Stimulated activated CD4-positive, alpha-beta T cell treated with anti-CD3 and anti-CD28 coated beads, Interleukin-4, amount 100 ng/mL, for 24 hours (primary cell): Measurements from ENCODE around the gene FXYD2.

ENCODE experiments used
- DNase-seq: peaks from one replicate; pipeline ENCODE4 v3.0.0-alpha.2; 2020

Gene FXYD2

DNA sequence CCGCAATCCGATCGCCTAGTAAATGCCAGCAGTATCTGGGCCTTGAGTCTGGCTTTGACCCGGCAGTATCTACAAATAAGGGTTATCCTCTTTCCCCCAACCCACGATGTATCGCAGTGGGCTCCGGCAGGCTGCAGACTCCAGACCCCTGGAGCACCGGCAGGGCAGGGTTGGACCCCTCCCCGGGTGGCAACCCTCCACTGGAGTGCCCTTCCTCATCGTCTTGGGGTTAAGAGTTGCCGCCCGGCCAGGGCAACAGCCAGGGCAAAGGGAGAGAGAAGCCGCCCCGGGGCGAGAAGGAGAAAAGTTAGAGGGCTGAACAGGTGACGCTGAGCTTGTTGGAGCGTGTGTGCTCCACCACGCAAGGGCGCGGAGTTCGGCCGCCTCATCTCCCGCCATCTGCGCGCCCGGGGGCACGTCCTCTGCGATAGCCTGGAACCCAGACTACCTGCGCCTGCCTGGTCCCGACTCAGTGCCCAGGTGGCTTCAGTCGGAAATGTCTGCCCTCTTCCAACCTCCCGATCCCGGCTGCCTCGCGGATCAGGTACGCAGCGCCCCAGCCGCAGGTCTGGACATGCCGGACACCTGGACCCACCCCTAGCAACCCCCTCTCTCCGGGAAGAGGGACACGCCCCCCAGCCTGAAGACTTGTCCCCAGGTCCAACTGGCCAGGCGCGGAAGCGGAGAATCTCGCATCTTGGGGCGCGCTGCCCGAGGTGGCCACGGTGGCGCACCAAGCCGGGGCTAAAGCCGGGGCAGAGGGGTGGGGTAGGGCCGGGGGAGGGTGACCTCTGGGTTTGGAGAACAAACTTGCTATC lies 28.7 kb downstream of the FXYD2 start:
- DNase-seq, result no peak

DNA sequence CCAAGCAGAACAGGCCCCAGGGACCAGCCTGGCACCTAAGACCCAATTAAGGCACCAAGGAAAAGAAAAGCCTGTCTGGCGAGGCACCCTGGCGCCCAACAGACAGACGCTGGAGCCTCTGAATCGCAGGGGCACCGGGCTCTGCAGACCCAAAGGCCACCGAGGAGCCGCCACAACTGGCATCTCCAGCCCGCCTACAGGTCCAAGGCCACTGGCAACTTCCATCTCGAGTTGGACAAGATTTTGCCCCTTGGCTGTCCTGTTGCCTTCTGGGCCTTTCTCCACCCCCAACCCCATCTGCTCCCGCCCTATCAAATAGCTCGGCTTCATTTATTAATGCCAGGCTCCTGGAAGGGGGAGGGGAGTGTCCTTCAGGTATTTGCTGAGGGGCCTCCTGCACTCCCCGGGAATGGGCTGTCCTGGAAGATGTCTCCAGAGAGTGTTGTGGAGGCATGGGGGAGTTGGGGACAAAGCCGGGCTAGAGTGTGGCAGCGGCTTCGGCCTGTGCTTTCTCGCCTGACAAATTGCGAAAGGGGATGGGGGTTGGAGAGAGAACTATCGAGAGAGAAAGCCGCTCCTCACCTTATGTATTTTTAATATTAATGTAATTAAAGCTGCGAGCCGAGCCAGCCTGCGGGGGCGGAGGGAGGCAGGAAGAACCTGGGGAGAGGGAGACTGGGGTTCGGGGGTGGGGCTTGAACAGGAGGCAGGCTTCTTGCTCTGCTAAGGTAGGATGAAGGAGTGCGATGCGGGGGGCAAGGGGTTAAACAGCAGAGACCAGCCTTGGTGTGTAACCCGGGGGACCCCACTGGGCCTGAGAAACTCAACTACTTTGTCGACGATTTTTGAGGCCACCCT lies 29.5 kb downstream of the FXYD2 start:
- DNase-seq, result no peak

DNA sequence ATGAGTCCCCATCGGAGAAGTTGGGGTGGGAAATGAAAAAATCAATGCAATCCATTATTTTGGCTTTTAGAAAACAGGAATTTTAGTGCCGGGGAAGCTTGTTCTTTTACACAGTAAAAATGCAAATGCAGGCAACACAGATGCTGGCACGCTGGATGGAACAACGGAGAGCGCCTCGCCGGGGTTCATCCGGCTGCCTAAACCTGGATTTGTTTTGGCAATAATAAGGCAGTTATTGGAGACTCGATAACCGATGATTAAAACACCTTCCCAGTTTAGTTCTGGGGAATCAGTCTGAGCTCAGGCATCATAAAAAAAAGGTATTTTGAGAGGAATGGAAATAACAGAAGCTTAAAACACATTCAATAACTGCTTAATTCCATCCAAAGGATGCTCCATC lies 30.4 kb downstream of the FXYD2 start:
- DNase-seq, result no peak

DNA sequence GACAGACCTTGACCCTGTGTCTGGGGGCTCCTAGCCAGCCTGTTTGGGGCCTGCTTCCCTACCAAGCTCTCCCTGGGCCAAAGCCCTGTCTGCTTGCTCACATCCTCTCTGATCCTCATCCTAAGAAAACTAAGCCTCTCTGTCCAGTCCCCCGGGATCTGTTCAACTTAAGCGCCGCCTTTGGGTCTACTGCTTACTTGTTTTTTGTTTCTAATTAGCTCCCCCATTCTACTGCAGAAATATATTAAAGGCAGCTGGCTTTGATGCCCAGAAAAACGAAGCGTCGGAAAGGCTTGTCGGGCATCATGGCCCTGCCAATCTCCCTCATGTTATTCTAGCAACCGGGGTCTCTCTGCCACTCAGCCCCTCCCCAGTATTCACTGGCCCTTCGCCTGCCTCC lies 31.0 kb downstream of the FXYD2 start:
- no peak for DNase-seq

DNA sequence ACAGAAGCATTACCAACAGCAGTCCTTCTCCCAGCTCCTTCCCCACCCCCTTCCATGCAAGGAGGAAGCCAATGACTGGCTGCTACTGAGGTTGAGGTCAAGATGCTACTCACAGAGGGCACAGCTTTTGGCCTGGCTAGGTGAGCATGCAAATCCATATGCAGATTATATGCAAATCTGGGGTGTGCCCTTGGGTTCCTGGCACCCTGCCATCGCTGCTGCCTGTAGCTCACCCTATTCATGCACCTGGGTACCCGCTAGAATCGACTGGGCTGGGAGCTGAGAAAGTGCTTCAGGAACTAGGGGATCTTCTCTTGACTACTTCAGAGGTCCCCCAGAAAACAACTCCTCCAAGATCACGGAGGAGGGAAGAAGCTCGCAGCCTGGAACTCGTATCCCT lies 31.6 kb downstream of the FXYD2 start:
- DNase-seq, result no peak

DNA sequence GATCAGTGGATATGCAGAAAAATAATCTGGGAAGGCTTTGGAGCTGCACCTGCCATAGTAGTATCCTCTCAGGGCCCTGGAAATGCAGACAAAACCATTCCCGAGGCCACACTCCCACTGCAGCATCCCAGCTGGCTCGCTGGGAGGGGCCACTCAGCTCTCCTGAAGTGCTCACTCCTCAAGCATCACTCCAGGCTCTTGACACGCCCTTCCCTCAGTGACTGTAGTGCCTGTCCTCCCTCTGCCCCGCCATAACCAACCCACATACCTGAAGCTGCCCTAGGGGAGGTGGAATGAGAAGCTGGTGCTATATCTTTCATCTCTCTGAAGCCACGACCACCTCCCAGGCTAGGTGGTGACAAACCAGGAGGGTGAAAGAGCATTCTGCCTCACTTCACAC lies 32.3 kb downstream of the FXYD2 start:
- no peak for DNase-seq

DNA sequence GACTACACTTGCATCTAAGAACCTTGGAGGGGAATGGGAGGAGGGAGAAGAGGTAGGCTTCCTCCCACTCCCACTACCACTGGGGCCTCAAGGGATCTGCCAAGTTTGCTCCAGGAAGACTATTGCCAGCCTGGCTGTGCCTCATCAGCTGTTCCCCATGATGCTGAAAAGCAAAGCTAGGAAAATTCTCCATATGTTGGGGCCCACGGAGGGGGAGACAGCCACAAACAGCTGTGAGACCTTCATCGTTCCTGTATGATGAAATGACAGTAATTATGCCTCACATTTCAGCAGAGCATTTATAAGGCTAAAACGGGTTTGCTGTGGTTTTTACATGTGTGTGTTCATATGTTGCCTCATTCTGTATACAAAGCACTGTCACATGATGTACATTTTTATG lies 34.3 kb downstream of the FXYD2 start:
- DNase-seq, result no peak

DNA sequence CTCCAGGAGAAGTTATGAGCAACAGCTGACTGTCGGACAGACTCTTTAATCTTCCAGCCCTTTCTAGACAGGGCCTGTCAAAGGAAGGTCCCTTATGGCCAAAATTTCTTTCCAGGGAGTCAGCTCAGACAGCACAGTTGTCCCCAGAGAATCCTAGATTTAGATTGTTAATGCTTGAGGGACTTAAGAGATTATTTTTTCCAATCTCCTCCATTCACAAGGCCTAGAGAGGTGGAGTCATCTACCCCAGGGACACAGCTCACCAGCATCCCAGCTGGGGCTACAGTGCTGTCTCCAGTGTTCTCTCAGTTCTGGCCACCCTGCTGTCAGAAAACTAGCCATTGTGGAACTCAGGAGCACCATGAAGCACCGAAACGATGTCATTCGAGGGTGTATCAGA lies 35.3 kb downstream of the FXYD2 start:
- no peak for DNase-seq

DNA sequence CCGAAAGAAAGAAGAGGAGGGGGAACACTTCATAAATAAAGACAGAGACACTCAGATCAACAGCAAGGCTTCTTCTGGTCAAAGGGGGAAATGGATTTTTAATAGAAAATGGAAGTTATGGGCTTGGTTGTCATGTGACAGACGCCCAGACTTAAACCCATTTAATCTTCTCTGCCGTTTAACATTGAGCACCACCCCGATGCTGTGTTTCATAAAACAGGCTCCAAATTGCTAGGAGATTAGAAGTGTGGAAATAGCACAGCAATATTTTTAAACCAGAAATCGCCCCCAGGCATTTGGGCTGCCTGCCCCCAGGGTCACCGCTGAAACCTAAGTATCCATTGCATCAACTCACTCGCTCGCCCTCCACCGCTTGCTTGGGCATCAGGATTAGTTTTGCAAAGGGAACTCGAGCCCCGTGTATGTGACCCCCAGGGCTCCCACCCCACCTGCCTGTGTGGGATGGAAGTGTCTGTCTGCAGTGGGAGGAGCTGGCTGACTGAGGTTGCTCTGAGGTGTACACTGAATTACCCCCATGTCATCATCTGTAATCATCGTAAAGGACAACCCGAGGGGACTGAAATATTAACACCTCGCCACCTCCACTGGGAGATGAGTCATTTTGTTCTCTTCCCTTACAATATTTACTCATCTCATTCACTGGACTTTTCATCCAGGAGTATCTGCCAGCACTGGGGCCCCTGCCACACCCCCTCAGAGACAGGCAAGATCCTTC lies 38.2 kb downstream of the FXYD2 start:
- no peak for DNase-seq

DNA sequence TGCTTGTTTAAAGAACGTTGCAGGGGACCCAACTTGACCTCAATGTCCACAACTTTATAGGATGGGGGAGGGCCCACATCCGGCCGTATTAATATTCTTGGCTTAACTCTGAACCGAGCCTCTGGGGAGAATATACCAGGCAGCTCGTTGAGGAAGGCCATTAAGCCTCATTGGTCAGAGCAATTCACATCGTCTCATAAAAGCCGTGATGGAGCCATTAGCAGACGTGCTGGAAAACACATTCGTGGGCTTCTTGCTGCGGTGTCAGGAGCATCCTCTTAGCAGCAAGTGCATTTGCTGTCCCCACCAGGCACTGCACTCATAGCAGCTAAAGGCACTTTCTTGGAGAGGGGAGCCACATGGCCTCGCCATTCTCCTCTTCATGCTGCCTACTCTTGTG lies 42.4 kb downstream of the FXYD2 start:
- no peak for DNase-seq

DNA sequence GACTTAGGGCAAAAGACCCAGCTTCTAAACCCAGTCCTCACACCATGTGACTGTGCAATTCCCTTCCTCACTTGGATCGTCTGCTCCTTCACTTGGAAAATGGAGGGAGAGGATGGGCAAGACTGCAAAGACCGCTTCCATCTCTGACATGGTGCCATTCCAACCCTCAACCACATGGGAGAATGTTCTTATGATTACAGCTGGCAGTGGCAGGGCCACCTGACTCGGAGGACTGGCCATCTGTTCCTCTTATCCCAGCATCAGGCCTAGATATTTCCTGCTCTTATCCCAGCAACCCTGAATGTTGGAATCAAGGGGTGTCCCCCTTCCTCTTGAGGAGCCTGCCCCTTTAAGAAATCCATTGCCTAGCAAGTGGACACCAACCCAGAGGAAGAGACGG lies 42.9 kb downstream of the FXYD2 start:
- no peak for DNase-seq

DNA sequence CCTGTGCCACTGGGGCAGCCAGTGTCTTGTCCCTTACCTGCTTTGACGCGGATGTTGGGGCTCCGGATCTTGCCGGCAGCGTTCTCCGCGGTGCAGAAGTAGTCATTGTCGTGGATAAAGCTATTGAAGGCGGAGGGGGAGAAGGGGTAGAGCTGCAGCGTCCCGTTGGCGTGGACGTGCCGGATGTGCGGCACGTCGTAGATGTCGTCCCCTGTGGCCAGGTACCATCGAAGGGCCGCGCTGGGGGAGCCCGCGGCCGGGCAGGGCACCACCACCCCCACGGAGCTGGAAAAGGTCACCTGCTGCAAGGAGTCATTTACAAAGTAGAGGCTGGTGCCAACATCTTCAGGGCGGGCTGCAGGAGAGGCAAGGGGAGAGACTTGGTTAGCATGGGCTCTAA lies 44.1 kb downstream of the FXYD2 start:
- DNase-seq, result no peak

DNA sequence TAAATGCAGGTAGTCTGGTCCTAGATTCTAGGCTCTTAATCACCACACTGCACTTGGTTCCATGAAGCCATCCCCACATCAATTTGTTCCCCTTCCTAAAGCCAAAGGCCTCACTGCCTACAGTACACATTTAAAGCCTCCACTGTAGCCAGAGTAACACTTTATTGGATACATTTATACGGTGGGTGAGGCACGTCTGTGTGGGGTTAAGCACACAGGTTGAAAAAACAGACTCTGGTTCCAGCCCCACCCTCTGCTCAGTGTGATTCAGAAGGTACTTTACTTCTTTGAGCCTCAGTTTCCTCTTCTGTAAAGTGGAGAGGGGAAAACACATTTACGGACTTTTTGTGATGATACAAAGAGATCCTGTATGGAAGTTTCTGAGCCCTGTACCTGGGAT lies 50.0 kb downstream of the FXYD2 start:
- DNase-seq, result no peak

DNA sequence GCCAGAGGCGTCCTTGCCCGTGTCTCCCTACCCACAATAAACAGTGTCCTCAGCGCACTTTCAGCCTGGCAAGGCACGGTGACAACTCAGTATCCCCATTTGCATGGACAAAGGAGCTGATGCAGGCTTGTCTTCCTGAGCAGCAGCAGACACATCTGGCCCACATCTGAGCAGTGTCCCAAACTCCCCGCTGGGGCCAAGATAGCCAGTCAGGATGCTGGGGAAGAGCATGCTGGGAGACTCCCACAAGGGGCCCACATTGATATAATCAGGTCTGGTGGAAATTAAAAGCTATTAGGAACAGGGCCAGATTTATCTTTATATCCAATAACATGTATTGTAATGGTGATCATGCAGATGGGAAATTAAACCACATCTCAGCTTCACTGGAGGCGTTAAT lies 52.2 kb downstream of the FXYD2 start:
- no peak for DNase-seq

DNA sequence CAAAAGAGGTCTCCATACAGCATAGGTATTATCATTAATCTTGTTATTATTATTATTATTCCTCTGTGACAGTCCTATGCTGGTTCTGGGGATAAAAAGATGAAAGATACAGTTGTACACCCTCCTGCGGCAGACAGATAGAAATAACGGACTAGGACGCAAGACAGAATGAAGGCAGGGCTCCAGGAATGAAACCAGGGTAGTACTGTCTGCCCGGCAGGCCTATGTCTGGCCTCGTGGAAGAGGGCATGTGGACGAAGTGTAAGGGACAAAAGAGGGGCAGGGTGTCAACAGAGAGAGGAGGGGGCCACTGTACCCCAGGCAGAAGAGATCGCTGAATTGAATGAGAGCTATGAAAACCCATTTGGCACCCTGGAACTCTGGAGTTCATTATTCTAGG lies 52.7 kb downstream of the FXYD2 start:
- DNase-seq, result no peak

DNA sequence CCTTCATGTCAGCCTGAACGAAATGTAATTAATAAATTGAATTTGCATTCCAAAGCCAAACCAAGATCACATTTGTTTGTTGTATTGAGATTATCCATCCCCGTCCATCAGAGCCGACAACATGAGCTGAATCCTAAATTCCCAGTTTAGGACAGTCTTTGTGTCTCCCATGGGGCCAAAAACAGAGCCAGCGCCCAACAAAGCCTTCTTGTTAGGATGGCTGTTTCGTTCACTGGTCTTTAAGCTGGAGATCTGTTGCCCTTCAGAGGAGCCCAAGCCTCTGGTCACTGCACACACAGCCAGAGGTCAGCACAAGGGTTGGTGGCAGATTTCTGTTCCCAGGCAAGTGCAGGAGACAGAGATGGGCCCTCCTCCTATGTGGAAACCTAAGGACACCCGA lies 53.3 kb downstream of the FXYD2 start:
- no peak for DNase-seq

DNA sequence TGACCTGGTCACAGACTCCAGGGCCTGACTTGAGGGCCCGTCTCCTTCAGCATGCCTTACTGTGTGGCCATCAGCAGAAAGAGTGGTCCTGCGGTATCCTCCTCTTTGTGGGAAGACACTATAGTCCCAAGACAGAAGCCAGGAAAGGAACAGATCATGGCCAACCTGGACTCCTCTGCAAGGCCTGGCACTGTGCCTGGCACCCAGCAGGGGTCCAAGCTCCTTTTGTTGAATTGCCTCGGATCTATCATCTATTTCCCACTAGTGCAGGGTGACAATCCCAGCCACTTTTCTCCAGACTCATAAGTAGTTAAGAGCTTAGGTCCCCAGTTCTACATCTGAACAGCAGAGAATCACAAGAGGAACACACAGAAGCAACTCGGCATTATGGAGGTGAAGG lies 54.5 kb downstream of the FXYD2 start:
- DNase-seq, result no peak
